Psoas muscle (tissue), 8 donors: ENCODE results near the gene SOX1. TPM values are rescaled to one million over a fixed set of nuclear protein-coding genes. Genes with fewer than 3 reads are reported as not detected.

ENCODE experiments used
- ATAC-seq, 4 donors: fragments of 200-7000 bp; cut with Tn5 transposase; one replicate each; pipeline ENCODE4 v1.9.1; 2020; ENCODE audit warnings: moderate library complexity in 3 of 4, mild to moderate bottlenecking in 2 of 4
- DNase-seq, 2 donors: peaks; one replicate each; pipeline ENCODE4 v3.0.0-alpha.2; 2020
- H3K27ac ChIP-seq: fragments of 200-600 bp; one replicate; pipeline ENCODE4 v1.8.0; 2022
- H3K27me3 ChIP-seq, 3 donors: fragments of 200-600 bp in 1 of 3; one replicate each; pipeline versions ENCODE4 v1.6.1 to v1.8.0; 2013 to 2022; ENCODE audit warnings: low read length in 2 of 3, mild to moderate bottlenecking in 2 of 3, moderate library complexity in 1 of 3; ENCODE audit not compliant: insufficient read depth in 3 of 3
- H3K36me3 ChIP-seq, 2 donors: fragments of 200-600 bp in 1 of 2; one replicate each; pipeline versions ENCODE4 v1.6.1 to v1.8.0; 2013 to 2022; ENCODE audit warnings: low read depth in 1 of 2, mild to moderate bottlenecking in 1 of 2, moderate library complexity in 1 of 2; ENCODE audit not compliant: insufficient read depth in 1 of 2
- H3K4me1 ChIP-seq: fragments of 200-600 bp; one replicate; pipeline ENCODE4 v1.8.0; 2022
- H3K4me3 ChIP-seq: fragments of 200-600 bp; one replicate; pipeline ENCODE4 v1.8.0; 2022; ENCODE audit warnings: mild to moderate bottlenecking
- H3K9me3 ChIP-seq: fragments of 200-600 bp; one replicate; pipeline ENCODE4 v1.8.0; 2022
- WGBS, 3 donors: extraction: QIAGEN DNeasy Blood & Tissue Kit; methylation state at CpG; one replicate each; pipeline versions ENCODE4 v1.1.6 to v1.1.7; 2013; 5-methylcytosine and 5-hydroxymethylcytosine counted together
- intact Hi-C, 2 donors: fragments of 100-400 bp; cut with DNase I; formaldehyde crosslinking; loops; one replicate each; pipeline versions ENCODE4 v1.11.0 to v1.14.2; 2022
- polyA plus RNA-seq, 3 donors: library from polyadenylated mRNA; stranded (reverse); fragments of 200-250 nt; gene quantifications; one replicate each; pipeline ENCODE4 v1.2.3, GENCODE V29; 2013
- total RNA-seq, 4 donors: library from RNA; stranded (reverse); fragmentation: NEBNext Ultra II Directional in 2 of 4; extraction: Animal tissue kit (Norgen Biotek cat#: 25700) in 2 of 4; gene quantifications; one replicate each; pipeline versions ENCODE4 v1.2.1 to v1.2.4, GENCODE V29; 2021 to 2023
- TF ChIP-seq, protein P1 (sequence below): fragments of 200-600 bp; IDR thresholded peaks from one replicate; pipeline ENCODE4 v1.8.0; 2022; ENCODE audit warnings: antibody characterized with exemption
- donor health status: healthy with polysubstance abuse.
- donor health status: DM: no; HTN: no; CAD: no; lungs with moderate emphysema.
- donor health status: Bipolar disorder and iron deficiency.
- donor health status: healthy.
- donor health status: DM: yes; HTN: yes; CAD: no.
- donor health status: DM: no; HTN: no; CAD: no.
- donor health status: DM: no; HTN: no; CAD: no.
- donor health status: DM: yes; HTN: yes; CAD: no.

Gene SOX1
- total and polyA plus RNA-seq, 7 donors = not detected

DNA sequence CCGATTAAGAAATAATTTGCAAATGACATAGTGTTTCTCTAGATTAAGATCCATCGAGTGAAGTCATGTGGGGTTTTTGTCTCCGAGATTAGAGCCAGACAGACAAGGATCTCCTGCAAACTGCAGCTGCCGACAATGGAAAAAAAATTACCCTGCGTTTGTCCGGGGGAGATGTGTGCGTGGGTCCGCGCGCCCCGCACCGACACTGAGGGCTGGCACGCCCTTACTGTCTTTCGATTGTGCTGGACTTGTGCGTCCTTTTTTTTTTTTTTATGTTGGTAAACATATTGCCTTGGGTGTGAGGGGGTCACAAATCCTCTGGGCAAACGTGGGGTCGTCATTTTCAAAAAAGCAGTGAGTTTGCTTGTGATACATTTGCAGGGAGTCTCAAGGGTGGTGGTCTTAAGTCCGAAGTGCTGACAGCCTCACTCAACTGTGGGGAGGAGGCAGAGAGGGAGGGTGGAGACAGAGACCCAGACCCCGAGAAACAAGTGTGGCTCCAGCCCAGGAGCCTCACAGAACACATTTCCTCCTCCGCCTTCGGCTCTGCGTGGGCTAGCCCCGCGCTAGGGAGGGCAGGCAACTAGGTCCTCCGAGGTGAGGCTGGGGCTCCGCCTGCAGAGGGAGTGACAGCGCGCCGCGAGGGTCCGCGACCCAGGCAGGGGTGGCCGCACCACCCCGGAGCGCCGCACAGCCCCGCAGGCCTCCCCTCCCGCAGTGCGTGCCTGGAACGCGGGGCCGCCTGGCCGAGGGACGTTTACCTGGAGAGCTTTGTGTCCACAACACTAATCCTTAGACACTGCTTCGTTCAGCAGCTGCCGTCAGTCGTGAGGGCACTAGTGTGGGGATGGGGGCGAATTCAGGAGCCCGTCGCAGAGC lies 11.7 kb upstream of the SOX1 start:
- TF ChIP-seq, protein P1, sequence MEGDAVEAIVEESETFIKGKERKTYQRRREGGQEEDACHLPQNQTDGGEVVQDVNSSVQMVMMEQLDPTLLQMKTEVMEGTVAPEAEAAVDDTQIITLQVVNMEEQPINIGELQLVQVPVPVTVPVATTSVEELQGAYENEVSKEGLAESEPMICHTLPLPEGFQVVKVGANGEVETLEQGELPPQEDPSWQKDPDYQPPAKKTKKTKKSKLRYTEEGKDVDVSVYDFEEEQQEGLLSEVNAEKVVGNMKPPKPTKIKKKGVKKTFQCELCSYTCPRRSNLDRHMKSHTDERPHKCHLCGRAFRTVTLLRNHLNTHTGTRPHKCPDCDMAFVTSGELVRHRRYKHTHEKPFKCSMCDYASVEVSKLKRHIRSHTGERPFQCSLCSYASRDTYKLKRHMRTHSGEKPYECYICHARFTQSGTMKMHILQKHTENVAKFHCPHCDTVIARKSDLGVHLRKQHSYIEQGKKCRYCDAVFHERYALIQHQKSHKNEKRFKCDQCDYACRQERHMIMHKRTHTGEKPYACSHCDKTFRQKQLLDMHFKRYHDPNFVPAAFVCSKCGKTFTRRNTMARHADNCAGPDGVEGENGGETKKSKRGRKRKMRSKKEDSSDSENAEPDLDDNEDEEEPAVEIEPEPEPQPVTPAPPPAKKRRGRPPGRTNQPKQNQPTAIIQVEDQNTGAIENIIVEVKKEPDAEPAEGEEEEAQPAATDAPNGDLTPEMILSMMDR = no peak
- no peak overlapping the region for H3K4me3 ChIP-seq
- peaks cover 8 to 100% (median 50%) of the 10 kb centered on the region in 3 donors for H3K27me3 ChIP-seq
- WGBS, 3 donors = 2 to 3% (median 3%) methylated on average over 46 to 50 of the region's 50 CpGs
- no peaks in the 10 kb centered on the region for H3K4me1 ChIP-seq
- no peaks in the 10 kb centered on the region for H3K36me3 ChIP-seq
- no peak overlapping the region for H3K27ac ChIP-seq
- intact Hi-C loops = no loop called here
- ATAC-seq (no peak), DNase-seq (no peak)
- no peaks in the 10 kb centered on the region for H3K9me3 ChIP-seq

DNA sequence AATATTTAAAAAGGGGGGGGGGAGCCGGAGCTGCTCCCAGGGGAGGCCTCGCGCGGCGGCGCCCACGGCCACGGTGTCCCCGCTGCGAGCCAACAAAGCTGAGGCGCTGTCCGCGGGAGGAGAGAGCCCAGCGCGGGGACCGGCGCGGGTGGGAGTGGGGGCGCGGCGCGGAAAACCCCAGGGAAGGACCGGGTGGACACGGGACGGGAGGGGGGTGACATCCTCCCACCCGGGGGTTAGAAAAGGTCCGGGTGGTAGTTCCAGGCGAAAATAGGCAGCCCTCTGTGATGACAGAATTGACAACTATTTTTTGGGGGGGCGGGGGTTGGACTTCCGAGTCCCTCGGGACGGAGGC lies 11.1 kb upstream of the SOX1 start:
- Histone ChIP-seq H3K4me3 (no peak overlapping the region), H3K36me3 (no peaks in the 10 kb centered on the region), H3K4me1 (no peaks in the 10 kb centered on the region), H3K9me3 (no peaks in the 10 kb centered on the region), H3K27me3 (peaks cover 2 to 100% (median 49%) of the 10 kb centered on the region in 3 donors), H3K27ac (no peak overlapping the region)
- intact Hi-C loops = no loop called here
- TF ChIP-seq, protein P1 = no peak
- WGBS, 3 donors = 2 to 3% (median 2%) methylated on average over 14 to 32 of the region's 32 CpGs
- no peak for ATAC-seq
- DNase-seq = no peak

GRCh38 chr13:112056284-112056727 lies 10.6 kb upstream of the SOX1 start:
- ATAC-seq = no peak
- Histone ChIP-seq H3K27me3 (peaks cover 0 to 100% (median 52%) of the 10 kb centered on the region in 3 donors), H3K9me3 (no peaks in the 10 kb centered on the region), H3K4me1 (no peaks in the 10 kb centered on the region), H3K36me3 (no peaks in the 10 kb centered on the region), H3K4me3 (no peak overlapping the region), H3K27ac (no peak overlapping the region)
- TF ChIP-seq, protein P1 = no peak
- WGBS, 3 donors = 1 to 3% (median 2%) methylated on average over 23 to 32 of the region's 32 CpGs
- intact Hi-C loops = no loop called here
- DNase-seq = no peak

- Histone ChIP-seq H3K9me3 (no peaks in the 10 kb centered on the region), H3K4me1 (no peaks in the 10 kb centered on the region), H3K27me3 (peaks cover 0 to 100% (median 56%) of the 10 kb centered on the region in 3 donors), H3K27ac (no peak overlapping the region), H3K4me3 (no peak overlapping the region), H3K36me3 (no peaks in the 10 kb centered on the region)
- intact Hi-C loops = no loop called here
- TF ChIP-seq, protein P1 = no peak
- DNase-seq (no peak), ATAC-seq (no peak)
- 1 to 3% (median 2%) methylated on average over 66 to 72 of the region's 72 CpGs for WGBS, 3 donors
Observed at GRCh38 chr13:112056739-112057438, 10.1 kb upstream of the SOX1 start.
